22Rv1 (cell line): Measurements from ENCODE around the gene ATF6.

Source experiments
- CTCF ChIP-seq: fragments of 450-650 bp; IDR thresholded peaks from 2 replicates; pipeline ENCODE4 v1.5.1; 2017; ENCODE audit warnings: mild to moderate bottlenecking
- ZFX ChIP-seq: fragments of 450-650 bp; IDR thresholded peaks from 2 replicates; pipeline ENCODE4 v1.6.1; 2017; ENCODE audit warnings: antibody characterized with exemption, borderline replicate concordance

GRCh38 chr1:161773791-161774190, 7.7 kb downstream of the ATF6 start:
- TF ChIP-seq CTCF (no peak), ZFX (no peak)
